Ovary (tissue), 9 donors: ENCODE data around the gene SWAP70. TPM values are rescaled to one million over a fixed set of nuclear protein-coding genes. Genes with fewer than 3 reads are reported as not detected.

Experiments used
- DNase-seq, 5 donors: peaks; one replicate each; pipeline ENCODE4 v3.0.0-alpha.2; 2019 to 2020
- H3K27ac ChIP-seq, 2 donors: fragments of 200-600 bp; one replicate each; pipeline versions ENCODE4 v1.5.1 to v1.8.0; 2019 to 2022
- H3K27me3 ChIP-seq: fragments of 200-600 bp; one replicate; pipeline ENCODE4 v1.8.0; 2022
- H3K36me3 ChIP-seq: fragments of 200-600 bp; sonication (generic); one replicate; pipeline ENCODE4 v1.5.1; 2019
- H3K4me1 ChIP-seq: one replicate; pipeline ENCODE4 v1.8.1; 2013; ENCODE audit warnings: mild to moderate bottlenecking, moderate library complexity; ENCODE audit not compliant: insufficient read depth
- H3K4me3 ChIP-seq: fragments of 200-600 bp; sonication (generic); one replicate; pipeline ENCODE4 v1.5.1; 2017
- H3K9me3 ChIP-seq, 2 donors: fragments of 200-600 bp in 1 of 2; sonication (generic) in 1 of 2; one replicate each; pipeline versions ENCODE4 v1.5.1 to v1.8.1; 2013 to 2019; ENCODE audit warnings: mild to moderate bottlenecking in 1 of 2, moderate library complexity in 1 of 2
- EP300 ChIP-seq: sonication (generic); formaldehyde crosslinking; IDR thresholded peaks from one replicate; pipeline ENCODE4 v1.6.1; 2017; ENCODE audit warnings: antibody characterized with exemption
- POLR2A ChIP-seq: fragments of 450-650 bp; IDR thresholded peaks from one replicate; pipeline ENCODE4 v1.6.1; 2017; ENCODE audit warnings: antibody characterized with exemption, mild to moderate bottlenecking, moderate library complexity
- WGBS, 3 donors: extraction: QIAGEN DNeasy Blood & Tissue Kit in 1 of 3; methylation state at CpG; one replicate each; pipeline versions ENCODE4 v1.1.5 to v1.1.7; 2013 to 2017; 5-methylcytosine and 5-hydroxymethylcytosine counted together
- intact Hi-C, 4 donors: fragments of 100-400 bp; cut with DNase I; formaldehyde crosslinking; loops; one replicate each; pipeline versions ENCODE4 v1.11.0 to v1.15.1; 2022 to 2023
- polyA plus RNA-seq, 2 donors: library from polyadenylated mRNA; stranded (reverse); fragments of 200-250 nt in 1 of 2; fragments of 350-450 nt in 1 of 2; fragmentation: Illumina TruSeq in 1 of 2; extraction: RNeasy Lipid Tissue Mini Kit (QIAGEN cat#74804) in 1 of 2; gene quantifications; one replicate each; pipeline ENCODE4 v1.2.3, GENCODE V29; 2013 to 2014
- total RNA-seq, 7 donors: library from RNA; depleted of rRNA in 2 of 7; stranded (reverse); fragments of >200 nt in 2 of 7; fragmentation: NEBNext Ultra II Directional in 3 of 7; extraction: Animal tissue kit (Norgen Biotek cat#: 25700) in 3 of 7; gene quantifications; one replicate each; pipeline versions ENCODE4 v1.1.0 to v1.2.4, GENCODE V29; 2016 to 2023
- TF ChIP-seq, protein P1 (sequence below), 3 donors: fragments of 450-650 bp in 2 of 3; fragments of 200-600 bp in 1 of 3; IDR thresholded peaks; one replicate each; pipeline versions ENCODE4 v1.5.1 to v1.8.0; 2016 to 2022; ENCODE audit warnings: antibody characterized with exemption in 3 of 3, mild to moderate bottlenecking in 1 of 3
- donor health status: DM: no; HTN: no; CAD: no; lungs with moderate emphysema.
- donor health status: DM: no; HTN: no; CAD: no.
- donor health status: Bipolar disorder and iron deficiency.
- donor health status: DM: yes; HTN: yes; CAD: no.
- donor health status: DM: no; HTN: no; CAD: no.
- donor health status: DM: yes; HTN: yes; CAD: no.

Gene SWAP70
- total and polyA plus RNA-seq, 9 donors: 14.1 to 23.7 (median 19.8) TPM

DNA sequence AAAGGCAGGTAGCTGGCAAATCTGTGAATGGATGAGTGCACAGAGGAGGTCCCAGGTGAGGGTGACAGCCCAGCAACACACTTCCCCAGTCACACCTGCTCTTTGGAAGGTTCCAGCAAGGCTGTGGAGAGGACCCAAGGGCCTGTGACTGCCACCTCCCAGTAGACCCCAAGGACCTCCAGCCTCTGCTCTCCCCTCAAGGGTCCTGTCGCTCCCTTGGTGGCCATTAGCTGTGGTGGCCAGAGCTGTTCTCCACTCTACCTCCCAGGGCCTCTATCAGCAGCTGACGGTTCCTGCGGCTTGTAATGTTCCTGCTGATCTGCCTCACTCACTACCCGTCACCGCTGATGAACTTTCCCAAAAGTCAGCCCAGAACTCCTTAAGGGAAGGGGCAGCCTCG lies 93.0 kb downstream of the SWAP70 start:
- H3K36me3 ChIP-seq: no peaks in the 10 kb centered on the region
- no peak overlapping the region for H3K27ac ChIP-seq
- H3K4me1 ChIP-seq: peaks cover 16% of the 10 kb centered on the region
- TF ChIP-seq POLR2A (no peak), EP300 (no peak)
- TF ChIP-seq, protein P1, sequence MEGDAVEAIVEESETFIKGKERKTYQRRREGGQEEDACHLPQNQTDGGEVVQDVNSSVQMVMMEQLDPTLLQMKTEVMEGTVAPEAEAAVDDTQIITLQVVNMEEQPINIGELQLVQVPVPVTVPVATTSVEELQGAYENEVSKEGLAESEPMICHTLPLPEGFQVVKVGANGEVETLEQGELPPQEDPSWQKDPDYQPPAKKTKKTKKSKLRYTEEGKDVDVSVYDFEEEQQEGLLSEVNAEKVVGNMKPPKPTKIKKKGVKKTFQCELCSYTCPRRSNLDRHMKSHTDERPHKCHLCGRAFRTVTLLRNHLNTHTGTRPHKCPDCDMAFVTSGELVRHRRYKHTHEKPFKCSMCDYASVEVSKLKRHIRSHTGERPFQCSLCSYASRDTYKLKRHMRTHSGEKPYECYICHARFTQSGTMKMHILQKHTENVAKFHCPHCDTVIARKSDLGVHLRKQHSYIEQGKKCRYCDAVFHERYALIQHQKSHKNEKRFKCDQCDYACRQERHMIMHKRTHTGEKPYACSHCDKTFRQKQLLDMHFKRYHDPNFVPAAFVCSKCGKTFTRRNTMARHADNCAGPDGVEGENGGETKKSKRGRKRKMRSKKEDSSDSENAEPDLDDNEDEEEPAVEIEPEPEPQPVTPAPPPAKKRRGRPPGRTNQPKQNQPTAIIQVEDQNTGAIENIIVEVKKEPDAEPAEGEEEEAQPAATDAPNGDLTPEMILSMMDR (IDR thresholded peaks at IDR 0.05): no peak
- DNase-seq: no peak
- no peak overlapping the region for H3K4me3 ChIP-seq
- 96 to 99% (median 96%) methylated on average over 6 of the region's 6 CpGs for WGBS, 3 donors
- no peaks in the 10 kb centered on the region for H3K9me3 ChIP-seq
- H3K27me3 ChIP-seq: no peaks in the 10 kb centered on the region
- intact Hi-C loops: loop anchor here (5.0 to 10.0 kb wide), 7 partner anchors 142 to 978 kb away; partner anchors contain the start of gene ADM (in 3 of the 4)

GRCh38 chr11:9757809-9758636 lies 94.1 kb downstream of the SWAP70 start:
- TF ChIP-seq, protein P1 (IDR thresholded peaks at IDR 0.05): peak; percentile 72 to 98 (median 98)
- peak; percentile 41 for TF ChIP-seq POLR2A
- TF ChIP-seq EP300: no peak
- intact Hi-C loops: loop anchor here (2.0 to 10.0 kb wide), 9 partner anchors 143 to 977 kb away; partner anchors contain the start of gene ADM (in 3 of the 4)
- peak; percentile 86 to 92 (median 90) for DNase-seq
- H3K27me3 ChIP-seq: no peaks in the 10 kb centered on the region
- peaks cover 16% of the 10 kb centered on the region for H3K4me1 ChIP-seq
- no peaks in the 10 kb centered on the region for H3K9me3 ChIP-seq
- H3K36me3 ChIP-seq: no peaks in the 10 kb centered on the region
- peak overlapping the region; percentile 56 for H3K4me3 ChIP-seq
- peak overlapping the region; percentile 78 to 83 for H3K27ac ChIP-seq
- WGBS, 3 donors: 4 to 6% (median 5%) methylated on average over 43 to 64 of the region's 64 CpGs

DNA sequence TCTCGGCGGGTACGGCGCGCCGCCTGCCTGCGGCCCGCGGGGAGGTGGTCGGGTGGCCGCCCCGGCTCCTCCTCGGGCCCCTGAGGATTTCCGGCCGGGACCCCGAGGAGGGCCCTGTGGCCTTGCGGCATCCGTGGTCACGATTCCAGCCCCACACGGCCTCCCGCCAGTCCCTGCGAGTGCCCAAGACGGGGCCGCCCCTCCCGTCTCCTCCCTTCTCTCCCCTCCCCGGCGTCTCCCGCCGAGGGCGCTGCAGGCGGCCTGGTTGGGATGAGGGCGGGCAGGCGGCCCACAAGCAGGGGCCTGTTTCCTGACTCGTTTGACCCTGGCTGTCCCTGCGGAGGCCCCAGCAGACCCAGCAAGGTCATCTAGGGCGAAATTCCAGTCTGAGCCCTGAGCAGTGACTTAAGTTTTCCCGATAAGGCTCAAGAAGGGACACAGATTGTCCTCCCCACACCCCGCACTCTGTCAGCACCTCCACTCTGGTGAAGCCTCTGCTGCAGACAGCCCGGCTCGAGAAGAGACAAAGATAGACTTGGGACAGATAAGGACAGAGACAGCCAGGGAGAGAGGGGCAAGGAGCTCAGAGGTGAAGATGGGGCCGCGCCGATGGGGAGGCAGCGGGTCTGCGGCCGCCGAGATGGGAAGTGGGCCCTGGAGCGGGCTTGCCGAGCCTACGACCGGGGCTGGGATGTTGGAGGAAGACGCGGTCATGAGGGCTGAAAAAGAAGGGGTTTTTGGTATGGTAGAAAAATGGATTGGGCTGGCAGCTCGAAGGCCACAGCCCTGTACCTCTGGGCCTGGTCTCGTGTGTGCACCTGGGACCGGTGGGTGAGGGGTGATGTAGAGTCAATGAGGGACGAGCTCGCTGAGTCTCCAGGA lies 95.0 kb downstream of the SWAP70 start:
- H3K27me3 ChIP-seq: no peaks in the 10 kb centered on the region
- TF ChIP-seq, protein P1 (IDR thresholded peaks at IDR 0.05): no peak
- TF ChIP-seq POLR2A (no peak), EP300 (no peak)
- no peaks in the 10 kb centered on the region for H3K36me3 ChIP-seq
- WGBS, 3 donors: 18 to 22% (median 18%) methylated on average over 52 to 58 of the region's 58 CpGs
- intact Hi-C loops: loop anchor here (2.0 to 10.0 kb wide), 9 partner anchors 144 to 976 kb away; partner anchors contain the start of gene ADM (in 3 of the 4)
- peak overlapping the region; percentile 56 for H3K4me3 ChIP-seq
- peak overlapping the region; percentile 78 to 83 for H3K27ac ChIP-seq
- H3K4me1 ChIP-seq: peaks cover 18% of the 10 kb centered on the region
- no peaks in the 10 kb centered on the region for H3K9me3 ChIP-seq
- DNase-seq: peak; percentile 78 to 85 (median 80)

DNA sequence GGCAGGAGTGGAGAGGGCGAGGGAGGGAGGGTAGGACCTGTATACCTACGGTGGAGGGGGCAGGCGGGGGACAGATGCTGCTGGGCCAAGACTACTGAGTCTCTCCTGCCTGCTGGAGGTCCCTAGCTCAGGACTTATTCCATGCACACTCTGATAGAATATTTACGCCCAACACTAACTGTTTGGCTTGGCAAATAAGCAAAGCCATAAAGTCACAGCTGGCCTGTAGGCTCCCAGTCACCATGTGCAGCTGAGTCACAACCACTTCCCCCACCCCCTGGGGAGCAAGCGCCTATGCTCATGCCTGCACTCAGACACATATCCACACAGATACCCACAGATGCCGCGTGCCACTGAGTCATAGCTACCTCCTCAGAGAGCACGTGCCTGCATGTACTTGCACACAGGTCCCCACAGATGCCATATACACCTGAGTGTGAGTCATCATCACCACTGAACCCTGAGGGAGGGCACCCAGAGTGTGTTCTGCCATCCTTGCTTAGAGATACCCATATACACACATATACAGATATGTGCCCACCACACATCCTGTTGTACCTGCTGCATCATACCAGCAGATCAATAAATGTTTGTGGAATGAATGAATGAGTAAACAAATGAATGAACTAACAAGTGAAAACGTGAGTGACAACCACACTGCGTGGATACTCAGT lies 95.8 kb downstream of the SWAP70 start:
- 42 to 56% (median 55%) methylated on average over 10 of the region's 10 CpGs for WGBS, 3 donors
- H3K36me3 ChIP-seq: no peaks in the 10 kb centered on the region

More for the DNA sequence above, 95.8 kb downstream of the SWAP70 start:
- no peak overlapping the region for H3K4me3 ChIP-seq
- peaks cover 20% of the 10 kb centered on the region for H3K4me1 ChIP-seq
- peak overlapping the region; percentile 78 to 83 for H3K27ac ChIP-seq
- DNase-seq: peak; percentile 51 to 67 (median 57)
- H3K27me3 ChIP-seq: no peaks in the 10 kb centered on the region
- no peaks in the 10 kb centered on the region for H3K9me3 ChIP-seq
- intact Hi-C loops: loop anchor here (2.0 to 10.0 kb wide), 9 partner anchors 145 to 975 kb away; partner anchors contain the start of gene ADM (in 3 of the 4)
- TF ChIP-seq, protein P1 (IDR thresholded peaks at IDR 0.05): no peak
- TF ChIP-seq EP300: no peak
- no peak for TF ChIP-seq POLR2A
